HG02588 (cell line): ENCODE results near the gene SH3TC2.

Experiments used
- ATAC-seq: cut with Tn5 transposase; IDR thresholded peaks from one replicate; pipeline ENCODE4 v1.9.1; 2021; ENCODE audit warnings: mild to moderate bottlenecking, moderate library complexity; ENCODE audit not compliant: unreplicated experiment

SH3TC2 gene

GRCh38 chr5:149061341-149061740 is 1.5 kb downstream of the SH3TC2 start:
- ATAC-seq: no peak

- ATAC-seq: no peak
Measured at GRCh38 chr5:149060325-149060724, 2.5 kb downstream of the SH3TC2 start.

- no peak for ATAC-seq
Measured at GRCh38 chr5:149056616-149057165, 6.2 kb downstream of the SH3TC2 start.

- ATAC-seq: no peak
Measured at GRCh38 chr5:149054416-149054815, 8.4 kb downstream of the SH3TC2 start.

GRCh38 chr5:149053072-149053695 is 9.7 kb downstream of the SH3TC2 start:
- ATAC-seq: no peak

- no peak for ATAC-seq
Measured at GRCh38 chr5:149049371-149049781, 13.5 kb downstream of the SH3TC2 start.

GRCh38 chr5:149048811-149049210 is 14.1 kb downstream of the SH3TC2 start:
- ATAC-seq: no peak

GRCh38 chr5:149047462-149047861 is 15.4 kb downstream of the SH3TC2 start:
- ATAC-seq: no peak

- ATAC-seq: no peak
Measured at GRCh38 chr5:149046196-149046829, 16.5 kb downstream of the SH3TC2 start.

GRCh38 chr5:149045089-149045460 is 17.8 kb downstream of the SH3TC2 start:
- no peak for ATAC-seq

GRCh38 chr5:149044453-149045088 is 18.3 kb downstream of the SH3TC2 start:
- no peak for ATAC-seq

- ATAC-seq: no peak
Measured at GRCh38 chr5:149043641-149044040, 19.2 kb downstream of the SH3TC2 start.

- ATAC-seq: no peak
Measured at GRCh38 chr5:149042865-149043264, 20.0 kb downstream of the SH3TC2 start.

GRCh38 chr5:149041242-149041641 is 21.6 kb downstream of the SH3TC2 start:
- ATAC-seq: no peak

- no peak for ATAC-seq
Measured at GRCh38 chr5:149040421-149040820, 22.4 kb downstream of the SH3TC2 start.

- no peak for ATAC-seq
Measured at GRCh38 chr5:149039506-149039905, 23.4 kb downstream of the SH3TC2 start.

- no peak for ATAC-seq
Measured at GRCh38 chr5:149038336-149039080, 24.4 kb downstream of the SH3TC2 start.

GRCh38 chr5:149037817-149038216 is 25.0 kb downstream of the SH3TC2 start:
- ATAC-seq: no peak

GRCh38 chr5:149036970-149037369 is 25.9 kb downstream of the SH3TC2 start:
- ATAC-seq: no peak

- no peak for ATAC-seq
Measured at GRCh38 chr5:149036168-149036567, 26.7 kb downstream of the SH3TC2 start.

GRCh38 chr5:149035372-149035790 is 27.5 kb downstream of the SH3TC2 start:
- peak; percentile 91 for ATAC-seq
